Measurements from ENCODE around the gene RBMS3. TPM values are rescaled to one million over a fixed set of nuclear protein-coding genes. Genes with fewer than 3 reads are reported as not detected.

Gene RBMS3
- total and polyA plus RNA-seq, 2 of the 8 experiments (the other 6 are each of a cell fraction or from before 2014, with no cell fraction given), result 3.7 to 6.9 TPM

DNA sequence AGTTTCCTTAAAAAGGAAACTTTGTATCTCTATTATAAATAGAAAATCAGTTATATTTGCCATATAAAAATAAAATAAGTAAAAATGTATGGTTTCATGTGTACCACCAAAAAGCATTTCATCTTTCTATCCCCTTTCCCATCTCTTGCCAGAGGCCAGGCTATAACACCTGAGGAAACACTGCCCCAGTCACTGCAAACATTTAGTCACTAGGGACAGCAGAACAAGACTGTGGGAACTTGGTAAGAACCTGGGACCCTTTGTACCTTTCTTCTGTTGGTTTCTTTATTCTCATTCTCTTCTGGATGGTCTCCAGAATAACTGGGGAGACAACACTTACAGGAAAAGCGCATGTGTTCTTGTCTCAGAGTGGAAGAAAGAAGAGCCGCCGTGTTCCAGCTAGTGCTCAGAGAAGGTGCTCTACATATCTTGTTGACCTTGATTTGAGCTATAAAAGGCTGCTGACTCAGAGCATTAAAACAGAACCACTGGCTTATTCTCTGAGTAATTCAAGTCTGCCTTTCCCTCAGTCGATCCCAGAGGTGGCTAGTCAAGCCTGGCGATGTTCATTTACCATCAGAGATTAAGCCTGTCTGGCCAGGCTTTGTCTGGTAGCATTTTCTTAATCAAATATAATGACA, 361.6 kb downstream of the RBMS3 start:
- no peak overlapping the region for H3K9ac ChIP-seq (replicated peaks in 1 of 4; ENCODE audit: extremely low read depth in 1 of 4, low read depth in 3 of 4, low read length in 3 of 4)
- no peak overlapping the region for H3K14ac ChIP-seq (ENCODE audit: insufficient read length)
- no peak overlapping the region for H2BK120ac ChIP-seq (replicated peaks; ENCODE audit: low read depth, low read length)
- no peak overlapping the region for H4K8ac ChIP-seq (ENCODE audit: extremely low read depth, insufficient read depth, low read length)
- H4K20me1 ChIP-seq (replicated peaks in 1 of 2; ENCODE audit: control insufficient read depth in 1 of 2, insufficient read depth in 2 of 2, low read length in 2 of 2), result no peaks in the 10 kb centered on the region
- DNase-seq (ENCODE audit: low read depth in 1 of 2, low spot score in 2 of 2) (no peak), FAIRE-seq (no peak)
- POLR2A ChIA-PET (ENCODE audit: partially characterized antibody), result no interaction called here
- H3K23ac ChIP-seq (ENCODE audit: insufficient read length), result no peak overlapping the region
- H4K91ac ChIP-seq (replicated peaks; ENCODE audit: insufficient read length, low read length), result no peak overlapping the region
- H3K4ac ChIP-seq (replicated peaks; ENCODE audit: insufficient read length, low read depth, low read length), result no peak overlapping the region
- peaks cover 0 to 8% (median 0%) of the 10 kb centered on the region in 4 experiments; a peak in 2 of 7 replicates for H3K4me1 ChIP-seq (replicated peaks in 1 of 4; ENCODE audit: control insufficient read depth in 3 of 4, insufficient read depth in 4 of 4, low read length in 3 of 4)
- no peak overlapping the region for H2AK5ac ChIP-seq (ENCODE audit: low read depth, low read length)
- no peak overlapping the region for H4K5ac ChIP-seq (ENCODE audit: insufficient read length, low read depth, low read length)
- CTCF ChIA-PET (ENCODE audit: partially characterized antibody), result no interaction called here
- H2BK20ac ChIP-seq (ENCODE audit: low read length), result no peak overlapping the region; the same call in 1 of the 2 replicates
- no peak overlapping the region for H3K56ac ChIP-seq (replicated peaks; ENCODE audit: insufficient read length, low read depth, low read length)
- H3K79me1 ChIP-seq (ENCODE audit: low read depth, low read length), result no peaks in the 10 kb centered on the region
- no peak overlapping the region for H2BK5ac ChIP-seq (ENCODE audit: low read depth, low read length)
- H3K4me3 ChIP-seq (ENCODE audit: extremely low read depth in 1 of 4, insufficient read depth in 2 of 4, low read depth in 3 of 4, low read length in 4 of 4), result no peak overlapping the region
- H3K4me2 ChIP-seq (ENCODE audit: insufficient read depth in 1 of 2, low read depth in 2 of 2, low read length in 2 of 2), result no peak overlapping the region
- no peaks in the 10 kb centered on the region for H3K27me3 ChIP-seq (replicated peaks in 1 of 4; ENCODE audit: control insufficient read depth in 3 of 4, extremely low read depth in 1 of 4, insufficient read depth in 3 of 4, low read length in 3 of 4)
- no peak overlapping the region for H2BK15ac ChIP-seq (ENCODE audit: low read length)
- H2BK12ac ChIP-seq (ENCODE audit: low read depth, low read length), result no peak overlapping the region
- H3K79me2 ChIP-seq (ENCODE audit: control insufficient read depth in 1 of 2, insufficient read depth in 2 of 2, low read length in 2 of 2), result no peaks in the 10 kb centered on the region
- 92% methylated on average over 5 of the region's 5 CpGs; no CpG with 5 or more reads in 1 of the 2 experiments for WGBS, 2 experiments (ENCODE audit: extremely low coverage in 1 of 2, insufficient coverage in 1 of 2, insufficient read length in 1 of 2, insufficient replicate concordance in 2 of 2, low coverage in 1 of 2, low lambda C conversion rate in 2 of 2, missing lambda C conversion rate in 1 of 2)
- H2AFZ ChIP-seq (ENCODE audit: low read length), result 0 out of 2 replicates have a peak overlapping the region, but pooled peaks have one; percentile 17
- H3K27ac ChIP-seq (ENCODE audit: low read depth, low read length), result no peak overlapping the region
- no peak overlapping the region for H3K18ac ChIP-seq (ENCODE audit: extremely low read depth, low read length)
- H3K23me2 ChIP-seq (ENCODE audit: low read depth, low read length), result no peaks in the 10 kb centered on the region; the same call in 1 of the 2 replicates
- no peaks in the 10 kb centered on the region for H3K9me3 ChIP-seq (ENCODE audit: insufficient read depth in 2 of 2, low read depth in 1 of 2, low read length in 1 of 2)
- no peaks in the 10 kb centered on the region for H3K36me3 ChIP-seq (ENCODE audit: control insufficient read depth in 2 of 4, insufficient read depth in 4 of 4, low read length in 3 of 4)
- TF ChIP-seq SAP30 (IDR thresholded peaks at IDR 0.05; ENCODE audit: insufficient read depth, insufficient replicate concordance, low read length) (no peak), RBBP5 (IDR thresholded peaks at IDR 0.05; ENCODE audit: borderline replicate concordance, low read depth, low read length) (no peak), KDM4A (IDR thresholded peaks at IDR 0.05; ENCODE audit: low read depth, low read length, severe bottlenecking) (no peak), POU5F1 (IDR thresholded peaks at IDR 0.05; ENCODE audit: low read depth, low read length) (no peak), CHD1 (IDR thresholded peaks at IDR 0.05; ENCODE audit: low read depth, low read length) (no peak), RNF2 (IDR thresholded peaks at IDR 0.05; ENCODE audit: borderline replicate concordance, low read depth, low read length, missing control alignments, poor library complexity, severe bottlenecking) (no peak), HDAC2 (IDR thresholded peaks at IDR 0.05; ENCODE audit: borderline replicate concordance in 1 of 2, low read depth in 2 of 2, low read length in 2 of 2) (no peak), BRCA1 (IDR thresholded peaks at IDR 0.05; ENCODE audit: low read depth, low read length) (no peak)
- TF ChIP-seq, protein P1, sequence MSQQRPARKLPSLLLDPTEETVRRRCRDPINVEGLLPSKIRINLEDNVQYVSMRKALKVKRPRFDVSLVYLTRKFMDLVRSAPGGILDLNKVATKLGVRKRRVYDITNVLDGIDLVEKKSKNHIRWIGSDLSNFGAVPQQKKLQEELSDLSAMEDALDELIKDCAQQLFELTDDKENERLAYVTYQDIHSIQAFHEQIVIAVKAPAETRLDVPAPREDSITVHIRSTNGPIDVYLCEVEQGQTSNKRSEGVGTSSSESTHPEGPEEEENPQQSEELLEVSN (IDR thresholded peaks at IDR 0.05), result no peak
